ENCODE data around the gene HSDL2.

DNA sequence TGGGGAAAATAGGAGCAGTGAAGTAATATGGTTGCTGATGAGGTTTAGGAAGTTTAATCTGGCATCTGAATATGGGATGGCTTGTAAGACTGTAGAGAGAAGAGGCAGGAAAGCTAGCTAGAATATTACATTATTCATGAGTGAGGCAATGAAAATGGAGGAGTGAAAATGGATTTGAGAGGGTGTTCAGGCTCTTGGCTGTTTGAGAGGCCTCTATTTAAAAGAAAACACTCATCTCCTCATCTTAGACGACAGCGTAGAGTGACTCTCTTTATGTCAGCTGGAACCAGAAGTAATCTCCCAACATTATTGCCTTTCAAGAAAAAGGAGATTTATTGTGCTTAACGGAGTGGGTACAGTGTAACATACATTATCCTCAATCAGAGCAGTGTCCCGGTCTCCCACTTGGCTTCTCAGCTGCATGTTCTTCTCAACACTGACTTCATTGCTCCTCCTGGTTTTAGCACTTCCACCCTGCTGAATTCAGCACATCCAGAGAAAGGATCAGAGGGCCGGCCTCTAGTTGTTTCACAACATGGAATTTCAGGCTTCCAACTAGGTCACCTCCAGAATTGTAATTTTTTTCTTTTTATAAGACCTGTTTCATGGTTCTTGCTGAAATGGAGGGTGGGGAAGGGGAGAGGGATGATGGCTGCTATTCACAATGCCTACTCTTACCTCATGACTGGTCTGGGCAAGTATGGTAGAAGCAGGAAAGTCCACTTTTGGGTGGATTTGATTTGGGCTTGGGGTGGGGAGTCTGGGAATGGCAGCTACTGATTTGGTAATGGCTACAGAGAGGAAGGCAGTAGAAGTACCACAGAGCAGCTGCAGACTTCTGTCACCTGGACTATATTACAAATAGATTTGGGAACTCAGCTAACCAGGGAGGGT, 53.8 kb downstream of the HSDL2 start:
- TF ChIP-seq, protein P1, sequence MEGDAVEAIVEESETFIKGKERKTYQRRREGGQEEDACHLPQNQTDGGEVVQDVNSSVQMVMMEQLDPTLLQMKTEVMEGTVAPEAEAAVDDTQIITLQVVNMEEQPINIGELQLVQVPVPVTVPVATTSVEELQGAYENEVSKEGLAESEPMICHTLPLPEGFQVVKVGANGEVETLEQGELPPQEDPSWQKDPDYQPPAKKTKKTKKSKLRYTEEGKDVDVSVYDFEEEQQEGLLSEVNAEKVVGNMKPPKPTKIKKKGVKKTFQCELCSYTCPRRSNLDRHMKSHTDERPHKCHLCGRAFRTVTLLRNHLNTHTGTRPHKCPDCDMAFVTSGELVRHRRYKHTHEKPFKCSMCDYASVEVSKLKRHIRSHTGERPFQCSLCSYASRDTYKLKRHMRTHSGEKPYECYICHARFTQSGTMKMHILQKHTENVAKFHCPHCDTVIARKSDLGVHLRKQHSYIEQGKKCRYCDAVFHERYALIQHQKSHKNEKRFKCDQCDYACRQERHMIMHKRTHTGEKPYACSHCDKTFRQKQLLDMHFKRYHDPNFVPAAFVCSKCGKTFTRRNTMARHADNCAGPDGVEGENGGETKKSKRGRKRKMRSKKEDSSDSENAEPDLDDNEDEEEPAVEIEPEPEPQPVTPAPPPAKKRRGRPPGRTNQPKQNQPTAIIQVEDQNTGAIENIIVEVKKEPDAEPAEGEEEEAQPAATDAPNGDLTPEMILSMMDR (IDR thresholded peaks at IDR 0.05) = no peak
- no peak for TF ChIP-seq POLR2A (IDR thresholded peaks at IDR 0.05)
